Ammon's horn (tissue), 1 donor: Measurements from ENCODE around the gene SLC22A3.
A peak's percentile ranks its signal among the peaks of the same experiment; 100 is the strongest.
"Not testable (repeated sequence)": the region's sequence is repeated elsewhere in the genome, so short reads cannot be mapped to it uniquely, and the experiment has no call there.

Experiments
- DNase-seq: peaks from one replicate; pipeline ENCODE4 v3.0.0-alpha.2; 2016; ENCODE audit warnings: low spot score

SLC22A3 gene

GRCh38 chr6:160348223-160349019 lies at the start of gene SLC22A3:
Gene SLC22A3 (plus strand): TSS chr6:160348378. CDS start chr6:160348420, 42 bp downstream.
- DNase-seq: no peak

GRCh38 chr6:160299559-160299958 lies 48.6 kb upstream of the SLC22A3 start:
- DNase-seq: no peak

GRCh38 chr6:160300076-160300695 lies 48.0 kb upstream of the SLC22A3 start:
- no peak for DNase-seq

- DNase-seq: no peak
These were observed 46.8 kb upstream of the SLC22A3 start for GRCh38 chr6:160301339-160301738.

GRCh38 chr6:160302431-160303082 lies 45.6 kb upstream of the SLC22A3 start:
- DNase-seq: not testable (repeated sequence)

GRCh38 chr6:160303806-160304205 lies 44.4 kb upstream of the SLC22A3 start:
- DNase-seq: no peak

GRCh38 chr6:160305926-160306713 lies 42.1 kb upstream of the SLC22A3 start:
- DNase-seq: peak; percentile 74

- DNase-seq: no peak
These were observed 38.5 kb upstream of the SLC22A3 start for GRCh38 chr6:160309718-160310117.

- DNase-seq: no peak
These were observed 35.3 kb upstream of the SLC22A3 start for GRCh38 chr6:160312900-160313299.

- no peak for DNase-seq
These were observed 32.9 kb upstream of the SLC22A3 start for GRCh38 chr6:160315310-160315709.

GRCh38 chr6:160316261-160316660 lies 31.9 kb upstream of the SLC22A3 start:
- DNase-seq: no peak

GRCh38 chr6:160319246-160319645 lies 28.9 kb upstream of the SLC22A3 start:
- DNase-seq: no peak

- DNase-seq: no peak
These were observed 26.3 kb upstream of the SLC22A3 start for GRCh38 chr6:160321729-160322505.

GRCh38 chr6:160327981-160328380 lies 20.2 kb upstream of the SLC22A3 start:
- no peak for DNase-seq

GRCh38 chr6:160328447-160328846 lies 19.7 kb upstream of the SLC22A3 start:
- no peak for DNase-seq

GRCh38 chr6:160329188-160329587 lies 19.0 kb upstream of the SLC22A3 start:
- no peak for DNase-seq

- DNase-seq: no peak
These were observed 17.6 kb upstream of the SLC22A3 start for GRCh38 chr6:160330619-160331018.

GRCh38 chr6:160331204-160331603 lies 17.0 kb upstream of the SLC22A3 start:
- no peak for DNase-seq

- no peak for DNase-seq
These were observed 16.4 kb upstream of the SLC22A3 start for GRCh38 chr6:160331753-160332152.

GRCh38 chr6:160333101-160333500 lies 15.1 kb upstream of the SLC22A3 start:
- DNase-seq: no peak

GRCh38 chr6:160333841-160334240 lies 14.3 kb upstream of the SLC22A3 start:
- no peak for DNase-seq
